OCI-LY7 (cell line): ENCODE results near the gene PDXDC1.
"Not testable (repeated sequence)": the region's sequence is repeated elsewhere in the genome, so short reads cannot be mapped to it uniquely, and the experiment has no call there.

Experiments
- EZH2phosphoT487 ChIP-seq: fragments of 200-600 bp; sonication (generic); IDR thresholded peaks from 2 replicates; pipeline ENCODE4 v1.6.1; 2018; ENCODE audit warnings: low read depth, borderline replicate concordance, mild to moderate bottlenecking, mixed run types, antibody characterized with exemption, low read length, moderate library complexity, mixed read lengths
- TF ChIP-seq, protein P1 (sequence below): fragments of 200-600 bp; sonication (generic); conservative IDR thresholded peaks from 2 replicates; pipeline ENCODE4 v1.5.1; 2014; ENCODE audit warnings: mild to moderate bottlenecking, antibody characterized with exemption, low read length, moderate library complexity, mixed read lengths

DNA sequence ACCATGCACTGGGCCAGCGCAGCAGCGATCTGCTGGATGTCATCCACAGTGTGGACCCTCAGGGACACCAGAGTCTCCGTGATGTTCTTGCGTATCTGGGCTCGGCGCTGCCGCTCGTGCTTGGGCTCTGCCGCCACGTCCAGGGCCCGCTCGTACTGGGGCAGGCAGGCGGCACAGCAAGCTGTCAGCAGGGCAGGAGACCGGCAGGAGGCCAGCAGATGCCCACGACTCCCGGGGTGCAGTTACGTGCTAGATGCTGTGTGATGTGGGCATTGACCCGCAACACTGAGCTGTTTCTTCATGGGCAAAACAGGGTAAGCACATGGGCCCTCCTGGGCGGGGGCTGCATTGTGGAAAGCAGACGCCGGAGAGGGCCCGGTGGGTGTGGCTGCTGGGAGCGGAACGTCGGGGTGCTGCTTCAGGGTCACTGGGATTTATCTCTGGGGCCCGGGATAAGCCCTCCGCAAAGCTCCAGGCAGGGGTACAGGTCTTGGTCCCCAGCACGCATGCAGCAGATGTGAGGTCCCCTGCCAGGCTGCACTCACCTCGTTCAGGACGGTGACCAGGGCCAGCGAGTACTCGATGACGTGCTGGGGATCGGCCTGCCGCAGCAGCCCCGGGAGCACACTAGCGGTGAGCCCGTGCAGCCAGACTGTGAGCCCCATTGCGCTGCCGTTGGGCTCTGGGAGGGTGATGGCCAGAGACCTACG is 158.0 kb downstream of the PDXDC1 start:
- TF ChIP-seq, protein P1, sequence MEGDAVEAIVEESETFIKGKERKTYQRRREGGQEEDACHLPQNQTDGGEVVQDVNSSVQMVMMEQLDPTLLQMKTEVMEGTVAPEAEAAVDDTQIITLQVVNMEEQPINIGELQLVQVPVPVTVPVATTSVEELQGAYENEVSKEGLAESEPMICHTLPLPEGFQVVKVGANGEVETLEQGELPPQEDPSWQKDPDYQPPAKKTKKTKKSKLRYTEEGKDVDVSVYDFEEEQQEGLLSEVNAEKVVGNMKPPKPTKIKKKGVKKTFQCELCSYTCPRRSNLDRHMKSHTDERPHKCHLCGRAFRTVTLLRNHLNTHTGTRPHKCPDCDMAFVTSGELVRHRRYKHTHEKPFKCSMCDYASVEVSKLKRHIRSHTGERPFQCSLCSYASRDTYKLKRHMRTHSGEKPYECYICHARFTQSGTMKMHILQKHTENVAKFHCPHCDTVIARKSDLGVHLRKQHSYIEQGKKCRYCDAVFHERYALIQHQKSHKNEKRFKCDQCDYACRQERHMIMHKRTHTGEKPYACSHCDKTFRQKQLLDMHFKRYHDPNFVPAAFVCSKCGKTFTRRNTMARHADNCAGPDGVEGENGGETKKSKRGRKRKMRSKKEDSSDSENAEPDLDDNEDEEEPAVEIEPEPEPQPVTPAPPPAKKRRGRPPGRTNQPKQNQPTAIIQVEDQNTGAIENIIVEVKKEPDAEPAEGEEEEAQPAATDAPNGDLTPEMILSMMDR = not testable (repeated sequence)
- not testable (repeated sequence) for TF ChIP-seq EZH2phosphoT487
